NCI-H1105 (cell line): ENCODE results near the gene SYF2.
"Not testable (repeated sequence)": the region's sequence is repeated elsewhere in the genome, so short reads cannot be mapped to it uniquely, and the experiment has no call there.

Source experiments
- DNase-seq: peaks from one replicate; lab custom pipeline; 2025; lab: John Stamatoyannopoulos, UW

SYF2 gene

GRCh38 chr1:25232027-25232865 lies at the start of gene SYF2:
Gene SYF2, minus strand, starts transcription at chr1:25232502. Its CDS starts 35 bp downstream, at chr1:25232467.
- peak; percentile 94 for DNase-seq

- DNase-seq, result not testable (repeated sequence)
Observed at GRCh38 chr1:25279693-25280111, 47.4 kb upstream of the SYF2 start.

- not testable (repeated sequence) for DNase-seq
Observed at GRCh38 chr1:25278790-25279189, 46.5 kb upstream of the SYF2 start.

- not testable (repeated sequence) for DNase-seq
Observed at GRCh38 chr1:25278358-25278757, 46.1 kb upstream of the SYF2 start.

- DNase-seq, result not testable (repeated sequence)
Observed at GRCh38 chr1:25277295-25277694, 45.0 kb upstream of the SYF2 start.

- DNase-seq, result not testable (repeated sequence)
Observed at GRCh38 chr1:25275648-25276047, 43.3 kb upstream of the SYF2 start.

GRCh38 chr1:25272238-25272637 lies 39.9 kb upstream of the SYF2 start, which contains the start of gene RHD:
Gene RHD, plus strand, starts transcription at chr1:25272509. Its CDS starts 39 bp downstream, at chr1:25272548.
- DNase-seq, result not testable (repeated sequence)

- not testable (repeated sequence) for DNase-seq
Observed at GRCh38 chr1:25268143-25268760, 36.0 kb upstream of the SYF2 start.

- DNase-seq, result peak; percentile 33
Observed at GRCh38 chr1:25267288-25268142, 35.2 kb upstream of the SYF2 start.

GRCh38 chr1:25266554-25267287 lies 34.4 kb upstream of the SYF2 start:
- DNase-seq, result not testable (repeated sequence)

GRCh38 chr1:25260336-25260735 lies 28.0 kb upstream of the SYF2 start:
- not testable (repeated sequence) for DNase-seq

- DNase-seq, result not testable (repeated sequence)
Observed at GRCh38 chr1:25259813-25260212, 27.5 kb upstream of the SYF2 start.

GRCh38 chr1:25257196-25257595 lies 24.9 kb upstream of the SYF2 start:
- no peak for DNase-seq

- DNase-seq, result no peak
Observed at GRCh38 chr1:25256578-25256965, 24.3 kb upstream of the SYF2 start.

- no peak for DNase-seq
Observed at GRCh38 chr1:25255706-25256577, 23.6 kb upstream of the SYF2 start.

GRCh38 chr1:25253911-25254310 lies 21.6 kb upstream of the SYF2 start:
- no peak for DNase-seq

- DNase-seq, result no peak
Observed at GRCh38 chr1:25247829-25248754, 15.8 kb upstream of the SYF2 start.

GRCh38 chr1:25247024-25247828 lies 14.9 kb upstream of the SYF2 start, which contains the start of gene RSRP1:
Gene RSRP1, minus strand, starts transcription at chr1:25247454. Its CDS starts 491 bp downstream, at chr1:25246963.
- DNase-seq, result peak; percentile 99
